MCF 10A (cell line): ENCODE data around the gene TAF9. TPM values are rescaled to one million over a fixed set of nuclear protein-coding genes. Genes with fewer than 3 reads are reported as not detected.

ENCODE experiments used
- BruUV-seq: library from RNA; stranded (reverse); fragments of 400-500 nt; replicated peaks from 2 replicates; lab custom pipeline; 2021; lab: Mats Ljungman, UMichigan
- CTCF ChIA-PET: fragments of 300-600 bp; sonication (Branson Sonifier 250); formaldehyde crosslinking; extraction: SDS; loops from one replicate; lab custom pipeline; 2021; ENCODE audit warnings: antibody characterized with exemption, inconsistent platforms; lab: Yijun Ruan, JAX
- POLR2A ChIA-PET: fragments of 300-600, 350-650 bp; sonication (Branson Sonifier 250); formaldehyde crosslinking; extraction: SDS; loops from one replicate; lab custom pipeline; 2020; ENCODE audit warnings: antibody characterized with exemption, inconsistent platforms; lab: Yijun Ruan, JAX
- DNase-seq: peaks from one replicate; pipeline ENCODE4 v3.0.0-alpha.2; 2018; ENCODE audit not compliant: unreplicated experiment
- H3K27ac Mint-ChIP-seq: one replicate; pipeline ENCODE4 v1.8.0; 2022; ENCODE audit warnings: mild to moderate bottlenecking, low read depth, mixed read lengths; ENCODE audit not compliant: unreplicated experiment
- H3K27me3 Mint-ChIP-seq: one replicate; pipeline ENCODE4 v1.8.0; 2022; ENCODE audit warnings: mixed read lengths; ENCODE audit not compliant: insufficient read depth, unreplicated experiment
- H3K36me3 Mint-ChIP-seq: one replicate; pipeline ENCODE4 v1.8.0; 2022; ENCODE audit warnings: mild to moderate bottlenecking, moderate library complexity, mixed read lengths; ENCODE audit not compliant: insufficient read depth, unreplicated experiment
- H3K4me1 Mint-ChIP-seq: one replicate; pipeline ENCODE4 v1.8.0; 2022; ENCODE audit warnings: mixed read lengths; ENCODE audit not compliant: insufficient read depth, unreplicated experiment
- H3K4me3 Mint-ChIP-seq: one replicate; pipeline ENCODE4 v1.8.0; 2022; ENCODE audit warnings: mild to moderate bottlenecking, moderate library complexity, mixed read lengths; ENCODE audit not compliant: unreplicated experiment
- H3K9me3 Mint-ChIP-seq: one replicate; pipeline ENCODE4 v1.8.0; 2022; ENCODE audit warnings: mixed read lengths; ENCODE audit not compliant: unreplicated experiment
- CTCF ChIP-seq: fragments of 200-600 bp; IDR thresholded peaks from one replicate; pipeline ENCODE4 v1.8.0; 2022; ENCODE audit warnings: antibody characterized with exemption, mild to moderate bottlenecking; ENCODE audit not compliant: unreplicated experiment
- intact Hi-C: fragments of 100-400 bp; cut with micrococcal nuclease; formaldehyde crosslinking; loops from 2 replicates; pipeline ENCODE4 v1.14.1; 2022
- total RNA-seq: library from RNA; stranded (reverse); gene quantifications from 2 replicates; pipeline ENCODE4 v1.2.3, GENCODE V29; 2022

Gene TAF9
- total RNA-seq, 1 experiment from 2014 or later: 149 TPM

DNA sequence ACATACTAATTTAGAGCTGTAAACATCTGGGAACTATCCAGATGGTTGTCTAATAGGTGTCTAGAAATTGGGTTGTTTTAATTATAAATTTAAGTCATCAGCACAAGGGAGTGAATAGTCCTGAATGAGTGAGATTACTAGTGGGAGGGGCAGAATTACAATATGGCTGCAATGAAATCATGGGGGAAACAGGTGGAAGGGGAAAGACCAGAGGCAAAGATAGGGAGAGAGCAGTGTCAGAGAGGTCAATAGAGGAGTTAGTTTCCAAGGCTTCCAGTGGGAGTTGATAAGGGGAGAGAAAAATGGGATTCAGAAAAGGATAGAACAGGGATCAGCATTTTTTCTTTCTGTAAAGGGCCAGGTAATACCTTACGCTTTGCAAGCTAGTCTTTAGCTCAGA lies 8.9 kb downstream of the TAF9 start:
- Mint-ChIP-seq H3K9me3 (no peaks in the 10 kb centered on the region), H3K4me3 (no peak overlapping the region), H3K4me1 (peaks cover 4% of the 10 kb centered on the region), H3K36me3 (peaks cover 66% of the 10 kb centered on the region), H3K27ac (peak overlapping the region; percentile 76), H3K27me3 (no peaks in the 10 kb centered on the region)
- intact Hi-C loops: no loop called here
- BruUV-seq: no TSS peak
- POLR2A ChIA-PET: no interaction called here
- no peak for DNase-seq
- TF ChIP-seq CTCF: no peak
- CTCF ChIA-PET: no interaction called here

DNA sequence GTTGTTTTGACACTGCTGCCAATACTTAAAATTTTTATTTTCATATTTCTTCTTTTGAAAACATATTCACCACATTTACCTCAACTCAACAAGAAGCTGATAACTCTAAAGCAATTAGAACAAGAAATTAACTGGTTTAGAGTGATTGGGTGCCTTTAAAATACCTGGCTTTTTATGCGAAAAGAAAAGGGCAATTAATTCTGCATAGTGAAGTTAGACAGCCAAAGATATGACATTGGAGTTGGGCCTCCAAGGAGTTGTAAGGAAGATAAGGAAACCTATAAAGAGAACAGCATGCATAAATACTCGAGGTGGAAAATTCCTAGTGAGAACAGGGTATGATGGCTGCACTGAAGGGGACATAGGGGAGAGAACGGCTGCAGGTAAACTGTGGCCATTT lies 9.6 kb downstream of the TAF9 start:
- ChIA-PET CTCF (interaction anchor here (0.6 kb wide), 1 partner anchor 62 kb away, joined by 4 read pairs; no protein-coding TSS in a partner anchor), POLR2A (no interaction called here)
- Mint-ChIP-seq H3K9me3 (no peaks in the 10 kb centered on the region), H3K27me3 (no peaks in the 10 kb centered on the region), H3K4me3 (no peak overlapping the region), H3K27ac (peak overlapping the region; percentile 76), H3K36me3 (peaks cover 63% of the 10 kb centered on the region), H3K4me1 (no peaks in the 10 kb centered on the region)
- intact Hi-C loops: no loop called here
- no TSS peak for BruUV-seq
- TF ChIP-seq CTCF: no peak
- no peak for DNase-seq

- no peaks in the 10 kb centered on the region for H3K9me3 Mint-ChIP-seq
Measured at GRCh38 chr5:69350664-69351063, 18.7 kb downstream of the TAF9 start.

DNA sequence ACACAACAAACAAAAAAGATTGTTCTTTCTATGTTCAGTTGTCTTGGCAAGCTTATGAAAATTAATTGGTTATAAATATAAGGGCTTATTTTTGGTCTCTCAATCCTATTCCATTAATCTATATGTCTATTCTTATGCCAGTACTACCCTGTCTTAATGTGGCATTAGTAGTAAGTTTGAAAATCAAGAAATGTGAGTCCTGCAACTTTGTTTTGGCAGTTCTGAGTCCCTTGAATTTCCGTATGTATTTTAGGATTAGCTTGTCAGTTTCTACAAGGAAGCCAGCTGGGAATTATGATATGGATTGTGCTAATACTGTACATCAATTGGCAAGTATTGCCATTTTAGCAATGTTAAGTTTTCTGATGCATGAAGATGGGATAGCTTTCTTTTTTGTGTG lies 26.2 kb downstream of the TAF9 start:
- Mint-ChIP-seq H3K27ac (no peak overlapping the region), H3K27me3 (no peaks in the 10 kb centered on the region), H3K4me3 (no peak overlapping the region), H3K36me3 (no peaks in the 10 kb centered on the region), H3K4me1 (no peaks in the 10 kb centered on the region), H3K9me3 (no peaks in the 10 kb centered on the region)
- DNase-seq: no peak
- BruUV-seq: no TSS peak
- CTCF ChIA-PET: interaction anchor here (0.6 to 1.2 kb wide), 3 partner anchors 8 to 45 kb away, joined by 3 to 8 read pairs (median 4); no protein-coding TSS in a partner anchor
- TF ChIP-seq CTCF: no peak
- intact Hi-C loops: no loop called here
- POLR2A ChIA-PET: no interaction called here

More at GRCh38 chr5:69350664-69351063, 18.7 kb downstream of the TAF9 start:
- DNase-seq: no peak
- intact Hi-C loops: no loop called here
- H3K27ac Mint-ChIP-seq: no peak overlapping the region
- TF ChIP-seq CTCF: no peak
- CTCF ChIA-PET: no interaction called here
- no peaks in the 10 kb centered on the region for H3K27me3 Mint-ChIP-seq
- no TSS peak for BruUV-seq
- POLR2A ChIA-PET: no interaction called here
- H3K36me3 Mint-ChIP-seq: peaks cover 34% of the 10 kb centered on the region
- H3K4me1 Mint-ChIP-seq: no peaks in the 10 kb centered on the region
- H3K4me3 Mint-ChIP-seq: no peak overlapping the region
